HEK293 (cell line): Measurements from ENCODE around the gene SSBP3.

Experiments
- GFI1B ChIP-seq: fragments of 450-650 bp; formaldehyde crosslinking; IDR thresholded peaks from 2 replicates; pipeline ENCODE4 v1.5.1; 2016; ENCODE audit warnings: missing biosample characterization, missing genetic modification characterization
- HOXC10 ChIP-seq: sonication (generic); formaldehyde crosslinking; IDR thresholded peaks from 2 replicates; pipeline ENCODE4 v1.8.1; 2023; ENCODE audit warnings: mild to moderate bottlenecking, missing genetic modification reagents
- HOXD13 ChIP-seq: sonication (generic); formaldehyde crosslinking; IDR thresholded peaks from 2 replicates; pipeline ENCODE4 v1.8.0; 2022; ENCODE audit warnings: missing genetic modification reagents, borderline replicate concordance
- KLF16 ChIP-seq: fragments of 450-650 bp; formaldehyde crosslinking; IDR thresholded peaks from 2 replicates; pipeline ENCODE4 v1.5.1; 2017; ENCODE audit warnings: missing biosample characterization, missing genetic modification characterization
- RBAK ChIP-seq: fragments of 450-650 bp; formaldehyde crosslinking; IDR thresholded peaks from 2 replicates; pipeline ENCODE4 v1.5.1; 2016; ENCODE audit warnings: missing biosample characterization, missing genetic modification characterization
- SALL2 ChIP-seq: fragments of 450-650 bp; formaldehyde crosslinking; IDR thresholded peaks from 2 replicates; pipeline ENCODE4 v1.5.0; 2017; ENCODE audit warnings: missing biosample characterization, mild to moderate bottlenecking, missing genetic modification characterization, borderline replicate concordance
- ZBTB21 ChIP-seq: fragments of 450-650 bp; formaldehyde crosslinking; IDR thresholded peaks from 2 replicates; pipeline ENCODE4 v1.5.1; 2017; ENCODE audit warnings: missing biosample characterization, missing genetic modification characterization
- ZBTB48 ChIP-seq: fragments of 450-650 bp; formaldehyde crosslinking; IDR thresholded peaks from 2 replicates; pipeline ENCODE4 v1.5.1; 2016; ENCODE audit warnings: missing biosample characterization, missing genetic modification characterization
- ZFP37 ChIP-seq: fragments of 450-650 bp; formaldehyde crosslinking; IDR thresholded peaks from 2 replicates; pipeline ENCODE4 v1.5.1; 2016; ENCODE audit warnings: missing biosample characterization, missing genetic modification characterization
- ZNF157 ChIP-seq: fragments of 450-650 bp; formaldehyde crosslinking; IDR thresholded peaks from 2 replicates; pipeline ENCODE4 v1.5.1; 2016; ENCODE audit warnings: missing biosample characterization, missing genetic modification characterization
- ZNF16 ChIP-seq: fragments of 450-650 bp; formaldehyde crosslinking; IDR thresholded peaks from 2 replicates; pipeline ENCODE4 v1.5.1; 2016; ENCODE audit warnings: low read depth, missing biosample characterization, missing genetic modification characterization
- ZNF175 ChIP-seq: fragments of 450-650 bp; formaldehyde crosslinking; IDR thresholded peaks from 2 replicates; pipeline ENCODE4 v1.5.1; 2016; ENCODE audit warnings: missing biosample characterization, missing genetic modification characterization
- ZNF23 ChIP-seq: fragments of 450-650 bp; formaldehyde crosslinking; IDR thresholded peaks from 2 replicates; pipeline ENCODE4 v1.5.1; 2016; ENCODE audit warnings: missing biosample characterization, missing genetic modification characterization, borderline replicate concordance
- ZNF266 ChIP-seq: fragments of 450-650 bp; formaldehyde crosslinking; IDR thresholded peaks from 2 replicates; pipeline ENCODE4 v1.5.1; 2016; ENCODE audit warnings: missing biosample characterization, missing genetic modification characterization, low read depth
- ZNF311 ChIP-seq: fragments of 450-650 bp; formaldehyde crosslinking; IDR thresholded peaks from 2 replicates; pipeline ENCODE4 v1.5.1; 2017; ENCODE audit warnings: missing biosample characterization, missing genetic modification characterization, borderline replicate concordance
- ZNF394 ChIP-seq: fragments of 450-650 bp; formaldehyde crosslinking; IDR thresholded peaks from 2 replicates; pipeline ENCODE4 v1.5.1; 2016; ENCODE audit warnings: missing biosample characterization, missing genetic modification characterization, mild to moderate bottlenecking, moderate library complexity, borderline replicate concordance
- ZNF510 ChIP-seq: fragments of 450-650 bp; formaldehyde crosslinking; IDR thresholded peaks from 2 replicates; pipeline ENCODE4 v1.5.1; 2018; ENCODE audit warnings: mild to moderate bottlenecking, missing genetic modification characterization, missing biosample characterization; ENCODE audit not compliant: insufficient replicate concordance
- ZNF596 ChIP-seq: fragments of 450-650 bp; IDR thresholded peaks from 2 replicates; pipeline ENCODE4 v1.5.0; 2018; ENCODE audit warnings: missing biosample characterization, mild to moderate bottlenecking, missing genetic modification characterization, moderate library complexity
- ZNF629 ChIP-seq: fragments of 450-650 bp; formaldehyde crosslinking; IDR thresholded peaks from 2 replicates; pipeline ENCODE4 v1.5.1; 2017; ENCODE audit warnings: missing biosample characterization, missing genetic modification characterization
- ZNF76 ChIP-seq: fragments of 450-650 bp; formaldehyde crosslinking; IDR thresholded peaks from 2 replicates; pipeline ENCODE4; 2016; ENCODE audit warnings: low read depth, missing biosample characterization, missing genetic modification characterization, borderline replicate concordance
- TF ChIP-seq, protein P1 (sequence below): fragments of 450-650 bp; formaldehyde crosslinking; IDR thresholded peaks from 2 replicates; pipeline ENCODE4 v1.5.1; 2017; ENCODE audit warnings: missing biosample characterization, missing genetic modification characterization
- TF ChIP-seq, protein P2 (sequence below): fragments of 450-650 bp; formaldehyde crosslinking; IDR thresholded peaks from 2 replicates; pipeline ENCODE4 v1.5.1; 2016; ENCODE audit warnings: missing biosample characterization, missing genetic modification characterization
- TF ChIP-seq, protein P3 (sequence below): fragments of 450-650 bp; formaldehyde crosslinking; IDR thresholded peaks from 2 replicates; pipeline ENCODE4 v1.5.1; 2016; ENCODE audit warnings: missing biosample characterization, missing genetic modification characterization, borderline replicate concordance
- TF ChIP-seq, protein P4 (sequence below): fragments of 450-650 bp; formaldehyde crosslinking; IDR thresholded peaks from 2 replicates; pipeline ENCODE4 v1.5.1; 2016; ENCODE audit warnings: missing biosample characterization, missing genetic modification characterization
- TF ChIP-seq, protein P5 (sequence below): fragments of 450-650 bp; formaldehyde crosslinking; IDR thresholded peaks from 2 replicates; pipeline ENCODE4 v1.5.1; 2017; ENCODE audit warnings: missing biosample characterization, missing genetic modification characterization
- TF ChIP-seq, protein P6 (sequence below): fragments of 450-650 bp; formaldehyde crosslinking; IDR thresholded peaks from 2 replicates; pipeline ENCODE4; 2016; ENCODE audit warnings: missing biosample characterization, missing genetic modification characterization

SSBP3 gene

DNA sequence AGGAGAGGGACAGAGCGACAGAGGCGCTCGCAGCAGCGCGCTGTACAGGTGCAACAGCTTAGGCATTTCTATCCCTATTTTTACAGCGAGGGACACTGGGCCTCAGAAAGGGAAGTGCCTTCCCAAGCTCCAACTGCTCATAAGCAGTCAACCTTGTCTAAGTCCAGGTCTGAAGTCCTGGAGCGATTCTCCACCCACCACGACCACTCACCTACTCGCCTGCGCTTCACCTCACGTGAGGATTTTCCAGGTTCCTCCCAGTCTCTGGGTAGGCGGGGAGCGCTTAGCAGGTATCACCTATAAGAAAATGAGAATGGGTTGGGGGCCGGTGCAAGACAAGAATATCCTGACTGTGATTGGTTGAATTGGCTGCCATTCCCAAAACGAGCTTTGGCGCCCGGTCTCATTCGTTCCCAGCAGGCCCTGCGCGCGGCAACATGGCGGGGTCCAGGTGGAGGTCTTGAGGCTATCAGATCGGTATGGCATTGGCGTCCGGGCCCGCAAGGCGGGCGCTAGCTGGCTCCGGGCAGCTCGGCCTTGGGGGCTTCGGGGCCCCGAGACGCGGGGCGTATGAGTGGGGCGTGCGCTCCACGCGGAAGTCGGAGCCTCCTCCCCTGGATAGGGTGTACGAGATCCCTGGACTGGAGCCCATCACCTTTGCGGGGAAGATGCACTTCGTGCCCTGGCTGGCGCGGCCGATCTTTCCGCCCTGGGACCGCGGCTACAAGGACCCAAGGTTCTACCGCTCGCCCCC is 206.3 kb downstream of the SSBP3 start, which contains the start of the genes CYB5RL and MRPL37 (continued):
- TF ChIP-seq, protein P1, sequence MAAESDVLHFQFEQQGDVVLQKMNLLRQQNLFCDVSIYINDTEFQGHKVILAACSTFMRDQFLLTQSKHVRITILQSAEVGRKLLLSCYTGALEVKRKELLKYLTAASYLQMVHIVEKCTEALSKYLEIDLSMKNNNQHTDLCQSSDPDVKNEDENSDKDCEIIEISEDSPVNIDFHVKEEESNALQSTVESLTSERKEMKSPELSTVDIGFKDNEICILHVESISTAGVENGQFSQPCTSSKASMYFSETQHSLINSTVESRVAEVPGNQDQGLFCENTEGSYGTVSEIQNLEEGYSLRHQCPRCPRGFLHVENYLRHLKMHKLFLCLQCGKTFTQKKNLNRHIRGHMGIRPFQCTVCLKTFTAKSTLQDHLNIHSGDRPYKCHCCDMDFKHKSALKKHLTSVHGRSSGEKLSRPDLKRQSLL (tag by site-specific recombination): no peak
- TF ChIP-seq ZNF157 (tag by site-specific recombination) (no peak), ZNF510 (no peak), SALL2 (tag by site-specific recombination) (no peak), ZNF596 (tag by site-specific recombination) (no peak), ZNF311 (tag by site-specific recombination) (no peak), KLF16 (tag by site-specific recombination) (0 out of 2 replicates have a peak, but pooled peaks have one; percentile 16), ZNF23 (no peak), ZBTB21 (no peak), ZNF394 (tag by site-specific recombination) (no peak), ZFP37 (tag by site-specific recombination) (0 out of 2 replicates have a peak, but pooled peaks have one; percentile 12), HOXC10 (CRISPR knock-in tag) (no peak), HOXD13 (CRISPR knock-in tag) (no peak), ZNF76 (tag by site-specific recombination) (peak; percentile 94), ZNF266 (tag by site-specific recombination) (no peak), GFI1B (tag by site-specific recombination) (no peak), ZNF175 (tag by site-specific recombination) (no peak), RBAK (tag by site-specific recombination) (no peak), ZNF16 (no peak), ZBTB48 (tag by site-specific recombination) (peak; percentile 86), ZNF629 (tag by site-specific recombination) (no peak)
- TF ChIP-seq, protein P2, sequence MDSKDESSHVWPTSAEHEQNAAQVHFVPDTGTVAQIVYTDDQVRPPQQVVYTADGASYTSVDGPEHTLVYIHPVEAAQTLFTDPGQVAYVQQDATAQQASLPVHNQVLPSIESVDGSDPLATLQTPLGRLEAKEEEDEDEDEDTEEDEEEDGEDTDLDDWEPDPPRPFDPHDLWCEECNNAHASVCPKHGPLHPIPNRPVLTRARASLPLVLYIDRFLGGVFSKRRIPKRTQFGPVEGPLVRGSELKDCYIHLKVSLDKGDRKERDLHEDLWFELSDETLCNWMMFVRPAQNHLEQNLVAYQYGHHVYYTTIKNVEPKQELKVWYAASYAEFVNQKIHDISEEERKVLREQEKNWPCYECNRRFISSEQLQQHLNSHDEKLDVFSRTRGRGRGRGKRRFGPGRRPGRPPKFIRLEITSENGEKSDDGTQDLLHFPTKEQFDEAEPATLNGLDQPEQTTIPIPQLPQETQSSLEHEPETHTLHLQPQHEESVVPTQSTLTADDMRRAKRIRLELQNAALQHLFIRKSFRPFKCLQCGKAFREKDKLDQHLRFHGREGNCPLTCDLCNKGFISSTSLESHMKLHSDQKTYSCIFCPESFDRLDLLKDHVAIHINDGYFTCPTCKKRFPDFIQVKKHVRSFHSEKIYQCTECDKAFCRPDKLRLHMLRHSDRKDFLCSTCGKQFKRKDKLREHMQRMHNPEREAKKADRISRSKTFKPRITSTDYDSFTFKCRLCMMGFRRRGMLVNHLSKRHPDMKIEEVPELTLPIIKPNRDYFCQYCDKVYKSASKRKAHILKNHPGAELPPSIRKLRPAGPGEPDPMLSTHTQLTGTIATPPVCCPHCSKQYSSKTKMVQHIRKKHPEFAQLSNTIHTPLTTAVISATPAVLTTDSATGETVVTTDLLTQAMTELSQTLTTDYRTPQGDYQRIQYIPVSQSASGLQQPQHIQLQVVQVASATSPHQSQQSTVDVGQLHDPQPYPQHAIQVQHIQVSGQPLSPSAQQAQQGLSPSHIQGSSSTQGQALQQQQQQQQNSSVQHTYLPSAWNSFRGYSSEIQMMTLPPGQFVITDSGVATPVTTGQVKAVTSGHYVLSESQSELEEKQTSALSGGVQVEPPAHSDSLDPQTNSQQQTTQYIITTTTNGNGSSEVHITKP (tag by site-specific recombination): 0 out of 2 replicates have a peak, but pooled peaks have one; percentile 15
- TF ChIP-seq, protein P3, sequence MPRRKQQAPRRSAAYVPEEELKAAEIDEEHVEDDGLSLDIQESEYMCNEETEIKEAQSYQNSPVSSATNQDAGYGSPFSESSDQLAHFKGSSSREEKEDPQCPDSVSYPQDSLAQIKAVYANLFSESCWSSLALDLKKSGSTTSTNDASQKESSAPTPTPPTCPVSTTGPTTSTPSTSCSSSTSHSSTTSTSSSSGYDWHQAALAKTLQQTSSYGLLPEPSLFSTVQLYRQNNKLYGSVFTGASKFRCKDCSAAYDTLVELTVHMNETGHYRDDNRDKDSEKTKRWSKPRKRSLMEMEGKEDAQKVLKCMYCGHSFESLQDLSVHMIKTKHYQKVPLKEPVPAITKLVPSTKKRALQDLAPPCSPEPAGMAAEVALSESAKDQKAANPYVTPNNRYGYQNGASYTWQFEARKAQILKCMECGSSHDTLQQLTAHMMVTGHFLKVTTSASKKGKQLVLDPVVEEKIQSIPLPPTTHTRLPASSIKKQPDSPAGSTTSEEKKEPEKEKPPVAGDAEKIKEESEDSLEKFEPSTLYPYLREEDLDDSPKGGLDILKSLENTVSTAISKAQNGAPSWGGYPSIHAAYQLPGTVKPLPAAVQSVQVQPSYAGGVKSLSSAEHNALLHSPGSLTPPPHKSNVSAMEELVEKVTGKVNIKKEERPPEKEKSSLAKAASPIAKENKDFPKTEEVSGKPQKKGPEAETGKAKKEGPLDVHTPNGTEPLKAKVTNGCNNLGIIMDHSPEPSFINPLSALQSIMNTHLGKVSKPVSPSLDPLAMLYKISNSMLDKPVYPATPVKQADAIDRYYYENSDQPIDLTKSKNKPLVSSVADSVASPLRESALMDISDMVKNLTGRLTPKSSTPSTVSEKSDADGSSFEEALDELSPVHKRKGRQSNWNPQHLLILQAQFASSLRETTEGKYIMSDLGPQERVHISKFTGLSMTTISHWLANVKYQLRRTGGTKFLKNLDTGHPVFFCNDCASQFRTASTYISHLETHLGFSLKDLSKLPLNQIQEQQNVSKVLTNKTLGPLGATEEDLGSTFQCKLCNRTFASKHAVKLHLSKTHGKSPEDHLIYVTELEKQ (tag by site-specific recombination): no peak
- TF ChIP-seq, protein P4, sequence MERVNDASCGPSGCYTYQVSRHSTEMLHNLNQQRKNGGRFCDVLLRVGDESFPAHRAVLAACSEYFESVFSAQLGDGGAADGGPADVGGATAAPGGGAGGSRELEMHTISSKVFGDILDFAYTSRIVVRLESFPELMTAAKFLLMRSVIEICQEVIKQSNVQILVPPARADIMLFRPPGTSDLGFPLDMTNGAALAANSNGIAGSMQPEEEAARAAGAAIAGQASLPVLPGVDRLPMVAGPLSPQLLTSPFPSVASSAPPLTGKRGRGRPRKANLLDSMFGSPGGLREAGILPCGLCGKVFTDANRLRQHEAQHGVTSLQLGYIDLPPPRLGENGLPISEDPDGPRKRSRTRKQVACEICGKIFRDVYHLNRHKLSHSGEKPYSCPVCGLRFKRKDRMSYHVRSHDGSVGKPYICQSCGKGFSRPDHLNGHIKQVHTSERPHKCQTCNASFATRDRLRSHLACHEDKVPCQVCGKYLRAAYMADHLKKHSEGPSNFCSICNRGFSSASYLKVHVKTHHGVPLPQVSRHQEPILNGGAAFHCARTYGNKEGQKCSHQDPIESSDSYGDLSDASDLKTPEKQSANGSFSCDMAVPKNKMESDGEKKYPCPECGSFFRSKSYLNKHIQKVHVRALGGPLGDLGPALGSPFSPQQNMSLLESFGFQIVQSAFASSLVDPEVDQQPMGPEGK: peak; percentile 26; the same call in 1 of the 2 replicates
- TF ChIP-seq, protein P5, sequence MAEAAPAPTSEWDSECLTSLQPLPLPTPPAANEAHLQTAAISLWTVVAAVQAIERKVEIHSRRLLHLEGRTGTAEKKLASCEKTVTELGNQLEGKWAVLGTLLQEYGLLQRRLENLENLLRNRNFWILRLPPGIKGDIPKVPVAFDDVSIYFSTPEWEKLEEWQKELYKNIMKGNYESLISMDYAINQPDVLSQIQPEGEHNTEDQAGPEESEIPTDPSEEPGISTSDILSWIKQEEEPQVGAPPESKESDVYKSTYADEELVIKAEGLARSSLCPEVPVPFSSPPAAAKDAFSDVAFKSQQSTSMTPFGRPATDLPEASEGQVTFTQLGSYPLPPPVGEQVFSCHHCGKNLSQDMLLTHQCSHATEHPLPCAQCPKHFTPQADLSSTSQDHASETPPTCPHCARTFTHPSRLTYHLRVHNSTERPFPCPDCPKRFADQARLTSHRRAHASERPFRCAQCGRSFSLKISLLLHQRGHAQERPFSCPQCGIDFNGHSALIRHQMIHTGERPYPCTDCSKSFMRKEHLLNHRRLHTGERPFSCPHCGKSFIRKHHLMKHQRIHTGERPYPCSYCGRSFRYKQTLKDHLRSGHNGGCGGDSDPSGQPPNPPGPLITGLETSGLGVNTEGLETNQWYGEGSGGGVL: no peak
- TF ChIP-seq, protein P6, sequence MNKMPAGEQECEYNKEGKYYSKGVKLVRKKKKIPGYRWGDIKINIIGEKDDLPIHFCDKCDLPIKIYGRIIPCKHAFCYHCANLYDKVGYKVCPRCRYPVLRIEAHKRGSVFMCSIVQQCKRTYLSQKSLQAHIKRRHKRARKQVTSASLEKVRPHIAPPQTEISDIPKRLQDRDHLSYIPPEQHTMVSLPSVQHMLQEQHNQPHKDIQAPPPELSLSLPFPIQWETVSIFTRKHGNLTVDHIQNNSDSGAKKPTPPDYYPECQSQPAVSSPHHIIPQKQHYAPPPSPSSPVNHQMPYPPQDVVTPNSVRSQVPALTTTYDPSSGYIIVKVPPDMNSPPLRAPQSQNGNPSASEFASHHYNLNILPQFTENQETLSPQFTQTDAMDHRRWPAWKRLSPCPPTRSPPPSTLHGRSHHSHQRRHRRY (tag by site-specific recombination): no peak
